GM20000 (cell line): ENCODE measurements around the gene CEP170B.
A peak's percentile ranks its signal among the peaks of the same experiment; 100 is the strongest.

ENCODE experiments used
- DNase-seq: peaks from one replicate; pipeline ENCODE4 v3.0.0; 2012; ENCODE audit warnings: low spot score
- TF ChIP-seq, protein P1 (sequence below): IDR thresholded peaks from 2 replicates; pipeline ENCODE4 v1.5.1; 2012; ENCODE audit warnings: mild to moderate bottlenecking, control low read depth; ENCODE audit errors: extremely low read depth, missing control alignments

CEP170B gene

DNA sequence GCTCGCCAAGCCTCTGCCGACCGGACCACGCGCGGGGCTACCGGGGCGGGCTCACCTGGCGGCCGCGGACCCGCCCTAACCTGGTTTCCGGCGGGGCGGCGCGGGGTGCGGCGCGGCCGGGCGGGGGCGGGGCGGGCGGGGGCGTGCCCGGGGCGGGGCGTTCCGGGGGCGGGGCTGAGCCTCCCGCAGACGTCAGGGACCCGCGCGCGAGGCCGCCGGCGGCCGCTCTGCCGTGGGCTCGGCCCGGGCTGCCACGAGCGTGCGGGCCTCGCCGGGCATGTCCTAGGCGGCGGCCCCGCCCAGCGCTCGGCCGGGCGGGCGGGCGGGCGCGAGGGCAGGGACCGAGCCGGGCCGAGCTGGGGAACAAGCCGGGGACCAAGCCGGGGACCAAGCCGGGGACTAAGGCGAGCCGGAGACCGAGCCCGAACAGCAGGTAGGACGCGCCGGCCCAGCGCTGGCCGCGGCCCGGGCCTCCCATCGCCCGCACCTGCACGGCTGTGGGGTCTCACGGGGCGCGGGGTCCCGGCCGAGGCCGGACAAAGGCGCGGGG is at the start of gene CEP170B:
Gene CEP170B, plus strand, starts transcription at position 188 of the 550 bp plus-strand sequence. CDS start 3,183 bp downstream, outside the sequence.
- DNase-seq: peak; percentile 93
- TF ChIP-seq, protein P1, sequence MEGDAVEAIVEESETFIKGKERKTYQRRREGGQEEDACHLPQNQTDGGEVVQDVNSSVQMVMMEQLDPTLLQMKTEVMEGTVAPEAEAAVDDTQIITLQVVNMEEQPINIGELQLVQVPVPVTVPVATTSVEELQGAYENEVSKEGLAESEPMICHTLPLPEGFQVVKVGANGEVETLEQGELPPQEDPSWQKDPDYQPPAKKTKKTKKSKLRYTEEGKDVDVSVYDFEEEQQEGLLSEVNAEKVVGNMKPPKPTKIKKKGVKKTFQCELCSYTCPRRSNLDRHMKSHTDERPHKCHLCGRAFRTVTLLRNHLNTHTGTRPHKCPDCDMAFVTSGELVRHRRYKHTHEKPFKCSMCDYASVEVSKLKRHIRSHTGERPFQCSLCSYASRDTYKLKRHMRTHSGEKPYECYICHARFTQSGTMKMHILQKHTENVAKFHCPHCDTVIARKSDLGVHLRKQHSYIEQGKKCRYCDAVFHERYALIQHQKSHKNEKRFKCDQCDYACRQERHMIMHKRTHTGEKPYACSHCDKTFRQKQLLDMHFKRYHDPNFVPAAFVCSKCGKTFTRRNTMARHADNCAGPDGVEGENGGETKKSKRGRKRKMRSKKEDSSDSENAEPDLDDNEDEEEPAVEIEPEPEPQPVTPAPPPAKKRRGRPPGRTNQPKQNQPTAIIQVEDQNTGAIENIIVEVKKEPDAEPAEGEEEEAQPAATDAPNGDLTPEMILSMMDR: no peak

DNA sequence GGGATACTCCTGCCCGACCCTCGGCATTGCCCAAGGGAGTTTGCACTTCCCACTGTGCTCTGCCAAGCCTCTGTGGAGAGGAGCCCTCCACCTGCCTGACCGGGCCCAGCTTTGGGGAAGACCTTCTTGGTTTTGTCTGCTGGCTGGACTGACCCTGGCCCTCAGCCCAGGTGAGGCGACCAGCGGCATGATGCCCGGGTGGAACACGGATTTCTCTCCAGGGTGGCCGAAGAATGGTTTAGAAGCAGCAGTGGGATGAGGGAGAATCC is 48.5 kb upstream of the CEP170B start:
- DNase-seq: peak; percentile 37
- TF ChIP-seq, protein P1: no peak

GRCh38 chr14:104817930-104818713 is 46.9 kb upstream of the CEP170B start:
- DNase-seq: no peak
- TF ChIP-seq, protein P1: no peak

GRCh38 chr14:104818714-104819161 is 46.3 kb upstream of the CEP170B start:
- DNase-seq: no peak
- TF ChIP-seq, protein P1: no peak

DNA sequence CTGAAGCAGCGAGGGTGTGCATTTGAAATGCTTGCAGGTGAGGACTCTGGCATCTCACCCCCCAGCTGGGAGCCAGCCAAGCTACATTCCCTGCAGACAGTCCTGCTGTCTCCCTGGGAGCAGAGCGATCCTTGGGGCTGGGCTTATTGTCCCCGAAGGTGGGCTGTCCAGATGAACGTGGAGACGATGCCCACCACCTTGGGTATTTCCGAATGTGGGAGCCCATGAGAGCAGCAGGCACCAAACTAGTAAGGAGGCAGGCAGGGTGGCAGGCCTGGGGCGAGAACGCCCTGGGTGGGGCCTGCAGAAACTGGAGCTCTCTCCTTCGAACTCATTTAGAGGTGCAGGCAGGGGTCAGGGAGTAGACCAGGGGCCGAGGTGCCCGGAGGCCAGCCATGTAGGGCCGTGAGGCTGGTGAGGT is 45.7 kb upstream of the CEP170B start:
- TF ChIP-seq, protein P1: no peak
- DNase-seq: no peak

DNA sequence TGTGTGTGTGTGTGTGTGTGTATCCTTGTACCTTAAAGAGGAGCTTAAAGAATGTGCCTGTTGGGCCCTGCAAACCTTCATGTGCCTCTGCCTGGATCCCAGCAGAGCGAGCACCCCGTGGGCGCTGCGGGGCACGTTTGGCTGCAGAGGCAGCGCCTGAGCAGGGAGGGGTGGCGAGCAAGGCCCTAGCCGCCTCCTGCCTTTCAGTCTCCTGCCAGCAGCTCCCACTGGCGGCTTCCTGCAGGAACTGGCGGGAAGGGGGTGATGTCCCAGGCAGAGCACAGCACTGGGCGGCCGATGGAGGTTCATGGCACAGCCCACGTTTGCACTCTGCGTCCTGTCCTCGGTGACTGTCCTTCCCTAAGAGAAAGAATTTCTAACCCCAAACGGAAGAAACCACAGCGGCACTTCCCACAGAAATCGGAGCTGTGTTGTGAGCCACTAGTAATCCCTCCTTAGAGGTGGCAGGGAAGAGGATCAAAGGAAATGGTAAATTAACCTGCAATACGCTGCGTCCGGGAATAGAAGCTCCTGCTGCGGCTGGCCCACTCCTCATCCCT is 44.3 kb upstream of the CEP170B start:
- no peak for DNase-seq
- TF ChIP-seq, protein P1: no peak

DNA sequence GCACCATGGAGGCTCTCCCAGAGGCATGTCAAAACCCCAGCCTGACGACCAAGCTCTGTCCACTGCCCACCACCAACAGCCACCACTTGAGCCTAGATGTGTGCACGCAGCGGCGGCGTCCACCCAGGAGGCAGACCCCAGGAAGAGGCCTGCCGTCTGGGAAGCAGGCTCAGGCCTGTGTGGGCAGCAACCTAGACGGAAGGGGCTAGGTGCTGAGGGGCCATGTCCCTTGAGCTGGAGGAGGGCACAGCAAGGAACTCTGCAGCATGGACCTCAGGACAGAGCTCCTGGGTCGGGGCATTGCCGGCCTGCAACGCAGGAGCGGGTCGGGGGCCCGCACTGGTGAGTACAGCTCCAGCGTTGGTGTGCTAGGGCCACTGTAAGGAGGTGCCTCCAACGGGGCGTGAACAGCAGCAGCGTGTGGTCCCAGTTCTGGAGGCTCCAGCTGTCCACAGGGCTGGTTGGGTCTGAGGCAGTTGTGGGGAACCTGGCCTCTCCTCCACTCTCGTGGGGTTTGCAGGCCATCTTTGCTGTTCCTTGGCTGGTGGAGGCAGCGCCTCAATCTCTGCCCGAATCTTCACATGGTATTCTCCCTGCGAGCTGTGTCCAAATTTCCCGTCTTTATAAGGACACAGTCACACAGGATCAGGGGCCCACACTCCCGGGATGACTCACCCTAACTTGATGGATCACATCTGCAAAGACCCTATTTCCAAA is 43.7 kb upstream of the CEP170B start:
- TF ChIP-seq, protein P1: no peak
- no peak for DNase-seq
